ENCODE results near the gene SUSD5.
"Not testable (repeated sequence)": the region's sequence is repeated elsewhere in the genome, so short reads cannot be mapped to it uniquely, and the experiment has no call there.

Gene SUSD5

GRCh38 chr3:33152363-33153360, 65.9 kb downstream of the SUSD5 start:
- no peak for DNase-seq

DNA sequence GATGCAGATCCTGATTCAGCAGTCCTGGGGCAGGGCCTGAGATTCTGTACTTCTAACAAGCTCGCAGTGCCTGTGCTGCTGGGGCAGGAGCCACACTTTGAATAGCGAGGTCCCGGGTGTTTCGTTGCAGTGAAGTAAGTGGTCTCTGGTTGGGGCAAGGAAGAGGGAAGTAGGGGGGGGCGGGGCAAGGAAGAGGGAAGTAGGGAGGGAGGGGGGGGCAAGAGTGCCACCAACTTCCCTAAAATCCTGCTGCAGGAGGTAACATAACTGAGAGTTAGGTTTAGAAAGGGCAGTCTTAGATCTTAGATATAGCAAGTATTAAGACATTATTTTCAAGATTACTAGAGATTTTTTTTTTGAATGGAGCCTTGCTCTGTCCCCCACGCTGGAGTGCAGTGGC, 69.3 kb downstream of the SUSD5 start:
- DNase-seq = peak in 1 of 56 donors; percentile 10

GRCh38 chr3:33146791-33147445, 71.7 kb downstream of the SUSD5 start:
- DNase-seq = peak in 45 of 56 donors; percentile 5 to 85 (median 63)

DNA sequence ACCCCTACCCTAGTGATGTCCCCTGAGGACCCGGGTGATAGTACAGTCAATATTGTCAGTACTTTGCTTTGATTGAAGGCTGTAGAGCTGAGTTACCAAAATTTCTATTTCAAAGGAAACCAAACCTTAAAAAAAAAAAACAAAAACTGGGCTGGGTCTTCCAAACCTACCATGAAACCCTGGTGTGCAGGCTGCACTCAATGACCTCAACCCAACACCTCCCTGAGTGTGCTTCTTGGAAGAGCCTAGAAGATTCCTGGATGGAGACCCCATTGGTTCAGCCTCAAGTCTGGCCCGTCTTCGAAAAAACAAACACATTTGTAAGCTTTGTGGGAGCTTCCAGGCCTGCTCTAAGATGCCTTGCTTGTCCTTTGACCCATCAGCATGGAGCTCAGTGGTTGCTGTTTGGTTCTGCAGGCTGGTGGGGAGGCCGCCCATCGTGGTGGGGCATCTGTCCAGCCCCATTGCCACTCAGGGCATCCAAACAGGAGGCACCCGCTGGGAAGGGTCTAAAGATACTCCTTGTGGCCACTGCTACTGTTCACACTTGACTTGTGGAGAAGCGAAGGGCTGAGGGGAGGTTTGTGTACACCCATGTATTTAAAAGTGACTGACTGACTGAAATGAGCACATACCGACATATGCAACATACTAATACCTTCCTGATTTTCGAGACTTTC, 72.6 kb downstream of the SUSD5 start:
- DNase-seq = peak in 2 of 56 donors; percentile 6 to 23

DNA sequence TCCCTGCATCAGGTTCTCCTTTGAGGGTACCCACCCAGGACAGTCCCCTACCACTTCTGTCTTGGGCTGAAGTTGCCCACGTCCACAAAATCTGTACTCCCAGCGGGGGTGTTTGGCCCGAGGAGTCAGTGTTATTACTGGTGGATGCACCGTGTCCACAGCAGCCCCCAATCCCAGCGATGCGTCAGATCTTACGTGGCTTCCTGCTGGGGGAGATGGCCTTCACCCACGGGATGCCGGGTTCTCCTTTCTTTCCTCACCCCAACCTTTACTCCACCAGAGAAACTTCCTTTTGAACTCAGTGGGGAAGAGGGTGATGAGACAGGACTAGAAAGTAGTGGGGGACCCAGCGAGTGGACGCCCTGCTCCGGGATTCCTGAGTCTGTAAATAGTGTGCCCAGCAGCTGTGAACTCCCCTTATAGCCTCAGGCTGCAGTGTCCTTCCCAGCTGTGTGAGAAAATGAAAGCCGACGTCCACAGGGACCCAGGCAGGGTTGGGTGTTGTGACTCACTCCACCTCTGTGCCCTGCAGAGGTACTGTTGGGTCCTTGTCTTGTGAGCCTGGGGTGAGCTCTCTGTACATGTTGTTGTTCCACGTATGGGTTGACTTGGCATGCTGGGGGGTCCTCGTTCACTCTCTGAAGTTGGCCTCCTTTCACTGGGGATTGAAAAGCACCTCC, 73.2 kb downstream of the SUSD5 start:
- DNase-seq = no peak

- peak in 2 of 56 donors; percentile 8 to 29 for DNase-seq
Observed at GRCh38 chr3:33144433-33144832, 74.2 kb downstream of the SUSD5 start.

DNA sequence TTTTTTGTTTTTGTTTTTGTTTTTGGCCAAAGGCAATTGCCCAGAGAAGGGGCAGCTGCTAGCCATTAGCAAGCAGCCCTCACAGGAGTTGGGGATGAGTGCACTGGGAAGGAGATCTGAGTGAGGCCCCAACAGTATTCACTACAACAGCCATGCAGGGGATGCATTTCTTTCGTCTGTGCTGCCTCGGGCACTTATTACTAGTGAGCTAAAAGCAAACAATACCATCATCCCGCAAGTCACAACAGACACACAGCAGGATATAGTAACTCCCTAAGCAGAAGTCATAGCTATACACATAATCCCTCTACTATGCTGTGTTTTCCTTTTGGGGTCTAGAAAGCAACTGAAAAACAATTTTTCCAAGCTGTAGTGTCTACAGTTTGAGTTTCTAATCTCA, 77.6 kb downstream of the SUSD5 start:
- no peak for DNase-seq

DNA sequence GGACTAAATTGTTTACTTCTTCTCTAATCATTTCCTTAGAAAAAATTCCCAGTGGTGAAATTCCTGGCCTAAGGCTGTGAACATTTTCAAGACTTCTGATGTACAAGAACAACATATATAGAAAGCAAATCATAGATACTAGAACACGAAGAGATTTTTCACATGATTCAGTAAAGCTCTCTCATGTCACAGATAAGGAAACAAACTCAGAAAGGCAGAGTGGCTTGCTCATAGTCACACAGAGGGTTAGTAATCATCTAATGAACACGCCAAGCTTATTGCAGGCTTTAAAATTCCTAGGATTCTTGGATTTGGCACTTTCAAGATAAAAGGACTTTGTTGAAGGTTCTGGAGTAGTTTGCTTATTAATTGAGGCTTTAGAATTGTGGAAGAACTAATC, 78.6 kb downstream of the SUSD5 start:
- DNase-seq = no peak

GRCh38 chr3:33139006-33139623, 79.5 kb downstream of the SUSD5 start:
- DNase-seq = not testable (repeated sequence)

DNA sequence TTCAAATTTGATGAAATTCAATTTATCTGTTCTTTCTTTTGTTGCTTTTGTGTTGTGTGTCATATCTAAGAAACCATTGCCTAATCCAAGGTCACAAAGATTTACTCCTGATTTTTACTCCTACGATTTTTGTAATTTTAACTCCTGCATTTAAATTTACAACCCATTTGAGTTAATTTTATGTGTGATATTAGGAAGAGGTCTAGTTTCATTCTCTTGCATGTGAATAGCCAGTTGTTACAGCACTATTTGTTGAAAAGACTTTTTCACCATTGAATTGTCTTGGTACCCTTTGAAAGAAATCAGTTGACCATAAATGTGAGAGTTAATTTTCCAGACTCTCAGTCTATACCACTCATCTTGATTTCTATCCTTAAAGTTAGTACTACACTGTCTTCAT, 80.9 kb downstream of the SUSD5 start:
- no peak for DNase-seq

- no peak for DNase-seq
Observed at GRCh38 chr3:33134026-33134625, 84.5 kb downstream of the SUSD5 start.

- DNase-seq = no peak
Observed at GRCh38 chr3:33132019-33132360, 86.6 kb downstream of the SUSD5 start.

DNA sequence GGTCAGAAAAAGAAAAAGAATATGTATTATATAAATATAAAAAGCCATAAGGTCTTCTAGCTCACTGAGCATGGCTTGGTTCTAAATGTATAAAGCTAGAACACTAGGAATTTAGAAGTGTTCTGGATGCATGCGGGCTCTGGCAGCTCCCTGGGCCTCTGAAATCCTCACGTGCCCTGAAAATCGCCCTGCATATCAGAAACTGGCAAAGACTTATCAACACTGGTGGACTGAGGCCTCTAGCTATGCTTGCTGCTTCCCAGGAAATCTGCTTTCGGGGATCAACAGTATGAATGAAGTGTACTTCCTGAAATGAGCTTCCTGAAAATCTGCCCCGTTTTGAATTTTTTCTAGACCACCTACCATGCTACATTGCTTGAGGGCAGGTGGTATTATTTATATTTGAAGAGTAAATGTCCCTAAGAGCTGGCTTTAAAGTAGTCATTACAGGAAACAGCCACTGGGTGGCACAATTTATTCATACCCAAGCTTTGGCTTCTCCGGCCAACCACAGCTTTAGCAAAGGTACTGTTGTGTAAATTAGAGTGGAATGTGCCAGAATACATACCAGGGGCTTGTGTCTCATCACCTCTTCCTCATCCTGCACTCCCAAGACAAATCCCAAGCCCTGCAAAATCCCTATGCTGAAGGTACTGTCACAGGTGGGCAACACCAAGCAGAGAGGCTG, 87.1 kb downstream of the SUSD5 start:
- DNase-seq = peak in 30 of 56 donors; percentile 10 to 64 (median 31)

GRCh38 chr3:33130144-33130543, 88.5 kb downstream of the SUSD5 start:
- DNase-seq = no peak

- peak in 1 of 56 donors; percentile 19 for DNase-seq
Observed at GRCh38 chr3:33128706-33129105, 89.9 kb downstream of the SUSD5 start.

- no peak for DNase-seq
Observed at GRCh38 chr3:33125840-33126239, 92.8 kb downstream of the SUSD5 start.

- no peak for DNase-seq
Observed at GRCh38 chr3:33124638-33125037, 94.0 kb downstream of the SUSD5 start.

DNA sequence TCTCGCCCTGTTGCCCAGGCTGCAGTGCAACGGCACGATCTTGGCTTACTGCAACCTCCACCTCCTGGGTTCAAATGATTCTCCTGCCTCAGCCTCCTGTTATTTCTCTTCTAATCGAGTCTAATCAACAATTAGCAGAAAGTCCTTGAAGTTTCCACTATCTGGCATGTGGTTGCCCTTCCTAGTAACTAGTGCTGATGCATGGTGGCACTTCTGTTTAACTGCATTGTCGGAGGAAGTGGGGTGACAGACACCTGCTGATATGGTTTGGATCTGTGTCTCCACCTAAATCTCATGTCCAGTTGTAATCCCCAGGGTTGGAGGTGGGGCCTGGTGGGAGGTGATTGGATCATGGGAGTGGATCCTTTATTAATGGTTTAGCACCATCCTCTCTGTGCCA, 95.6 kb downstream of the SUSD5 start:
- DNase-seq = no peak

GRCh38 chr3:33119891-33120290, 98.7 kb downstream of the SUSD5 start:
- DNase-seq = no peak

DNA sequence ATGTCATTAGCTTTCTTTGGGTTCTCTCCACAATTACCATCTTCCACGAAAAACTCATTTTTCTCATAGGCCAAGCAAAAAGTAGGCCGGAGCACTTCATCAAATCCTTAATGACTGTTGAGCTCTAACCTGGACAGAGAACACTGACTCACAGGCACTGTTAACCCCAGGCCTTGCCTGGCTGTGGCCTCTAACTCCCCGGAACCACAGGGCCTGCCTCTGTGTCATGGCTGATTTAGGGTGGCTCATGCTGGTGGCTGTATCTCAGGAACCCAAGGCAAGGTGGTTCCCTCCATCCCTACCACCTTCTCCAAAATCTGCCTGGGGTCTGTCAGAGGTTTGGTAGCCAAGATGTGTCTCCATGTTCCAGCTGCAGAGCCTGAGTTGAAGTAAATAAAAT, 101.1 kb downstream of the SUSD5 start:
- DNase-seq = no peak

Measured in nucleus accumbens (tissue), 56 donors.